Measurements from ENCODE around the gene PFKFB2.

Gene PFKFB2

GRCh38 chr1:207052911-207053769 lies at the start of gene PFKFB2:
PFKFB2 (plus strand) TSS chr1:207053275; CDS start chr1:207054718, 1,443 bp downstream.
- DNase-seq (ENCODE audit: low read depth in 2 of 2), result peak; percentile 91 to 97

GRCh38 chr1:207004931-207005830 lies 47.9 kb upstream of the PFKFB2 start:
- peak; percentile 15 to 22 for DNase-seq (ENCODE audit: low read depth in 2 of 2)

DNA sequence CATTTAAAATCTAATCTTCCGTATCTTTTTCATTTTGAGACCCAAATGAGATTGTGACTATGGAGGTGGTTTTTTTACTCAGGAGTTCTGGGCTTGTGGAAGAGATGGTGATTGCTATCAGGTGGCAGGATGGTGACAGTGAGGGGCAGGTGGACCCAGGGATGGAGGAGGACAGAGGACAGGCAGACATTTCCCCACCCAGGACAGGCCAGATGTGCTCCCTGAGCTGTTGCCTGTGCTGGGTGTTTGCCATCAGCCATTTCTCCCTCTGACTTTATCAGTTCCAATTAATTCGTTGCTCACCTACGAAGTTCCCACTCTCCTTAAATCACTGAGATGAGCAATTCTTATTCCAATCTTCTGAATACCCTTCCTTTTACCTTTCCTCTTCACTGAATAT lies 47.0 kb upstream of the PFKFB2 start:
- DNase-seq (ENCODE audit: low read depth in 2 of 2), result no peak

GRCh38 chr1:207006914-207007313 lies 46.2 kb upstream of the PFKFB2 start:
- DNase-seq (ENCODE audit: low read depth in 2 of 2), result no peak

- DNase-seq (ENCODE audit: low read depth in 2 of 2), result no peak
Measured at GRCh38 chr1:207007352-207008033, 45.6 kb upstream of the PFKFB2 start.

DNA sequence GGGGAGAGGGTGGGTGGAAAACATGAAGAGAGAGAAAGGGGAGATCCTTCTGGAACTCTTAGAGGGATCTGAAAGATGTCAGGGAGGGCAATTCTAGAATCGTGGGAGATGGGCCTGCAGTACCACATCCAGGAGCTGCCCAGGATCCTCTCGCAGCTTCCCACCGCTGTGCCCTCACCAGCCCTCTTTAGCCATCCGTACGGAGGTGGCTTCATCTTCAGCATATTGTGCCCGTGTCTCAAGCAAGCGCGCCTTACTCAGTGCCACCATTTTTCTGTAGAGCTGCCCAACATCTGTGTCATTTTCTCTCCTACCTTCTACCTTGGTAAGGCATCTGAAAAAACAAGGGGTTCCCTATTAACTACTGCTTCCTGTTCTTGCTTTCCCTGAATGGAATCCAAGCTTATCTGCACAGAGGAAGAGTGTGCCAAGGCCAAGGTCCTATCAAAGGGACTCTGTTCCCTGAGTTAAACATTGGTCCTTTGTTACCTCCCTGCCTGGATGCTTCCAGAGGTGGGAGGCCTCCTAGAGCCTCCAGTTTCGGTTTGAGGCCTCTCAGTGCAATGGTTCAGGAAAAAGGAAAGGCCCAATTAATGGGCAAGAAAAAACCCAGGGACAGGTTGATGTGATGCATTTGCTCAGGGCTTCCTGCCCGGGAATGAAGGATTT lies 43.8 kb upstream of the PFKFB2 start:
- DNase-seq (ENCODE audit: low read depth in 2 of 2), result no peak

DNA sequence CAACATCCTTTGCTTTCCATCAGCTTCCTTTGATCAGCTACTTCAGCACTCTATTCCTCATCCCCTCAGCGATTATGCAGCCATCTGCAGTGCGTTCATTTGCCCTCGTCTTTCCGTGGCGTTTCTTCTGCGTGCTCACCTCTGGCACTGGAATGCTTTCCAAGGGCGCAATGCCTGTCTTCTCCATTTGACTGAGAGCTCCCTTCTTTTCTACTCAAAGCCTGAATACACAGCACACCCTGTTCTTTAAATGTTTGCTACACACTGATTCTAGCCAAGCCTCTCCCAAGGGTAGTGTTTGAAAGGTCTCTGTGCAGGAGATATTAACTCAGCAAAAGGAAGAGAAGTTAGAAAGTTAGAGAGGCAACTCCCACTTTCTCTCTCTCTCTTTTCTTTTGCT lies 43.1 kb upstream of the PFKFB2 start:
- DNase-seq (ENCODE audit: low read depth in 2 of 2), result no peak

DNA sequence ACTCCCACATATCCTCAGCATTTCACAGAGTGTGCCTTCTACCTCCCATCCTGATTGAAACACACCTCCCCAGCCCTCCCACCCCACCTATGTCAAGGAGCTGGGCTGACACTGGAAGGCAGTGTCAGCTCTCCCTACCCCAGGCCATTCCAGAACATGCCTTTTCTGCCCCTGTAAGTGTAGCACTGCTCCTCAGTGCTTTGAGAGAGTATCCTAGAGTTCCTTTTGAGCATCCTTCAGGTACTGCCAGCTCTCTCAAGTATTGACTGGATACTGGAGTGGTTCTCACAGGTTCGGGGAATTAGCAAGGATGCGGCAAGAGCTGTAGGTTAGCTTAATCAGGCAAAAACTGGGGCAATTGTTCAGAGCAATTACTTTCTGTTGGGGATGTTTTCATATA lies 42.3 kb upstream of the PFKFB2 start:
- no peak for DNase-seq (ENCODE audit: low read depth in 2 of 2)

DNA sequence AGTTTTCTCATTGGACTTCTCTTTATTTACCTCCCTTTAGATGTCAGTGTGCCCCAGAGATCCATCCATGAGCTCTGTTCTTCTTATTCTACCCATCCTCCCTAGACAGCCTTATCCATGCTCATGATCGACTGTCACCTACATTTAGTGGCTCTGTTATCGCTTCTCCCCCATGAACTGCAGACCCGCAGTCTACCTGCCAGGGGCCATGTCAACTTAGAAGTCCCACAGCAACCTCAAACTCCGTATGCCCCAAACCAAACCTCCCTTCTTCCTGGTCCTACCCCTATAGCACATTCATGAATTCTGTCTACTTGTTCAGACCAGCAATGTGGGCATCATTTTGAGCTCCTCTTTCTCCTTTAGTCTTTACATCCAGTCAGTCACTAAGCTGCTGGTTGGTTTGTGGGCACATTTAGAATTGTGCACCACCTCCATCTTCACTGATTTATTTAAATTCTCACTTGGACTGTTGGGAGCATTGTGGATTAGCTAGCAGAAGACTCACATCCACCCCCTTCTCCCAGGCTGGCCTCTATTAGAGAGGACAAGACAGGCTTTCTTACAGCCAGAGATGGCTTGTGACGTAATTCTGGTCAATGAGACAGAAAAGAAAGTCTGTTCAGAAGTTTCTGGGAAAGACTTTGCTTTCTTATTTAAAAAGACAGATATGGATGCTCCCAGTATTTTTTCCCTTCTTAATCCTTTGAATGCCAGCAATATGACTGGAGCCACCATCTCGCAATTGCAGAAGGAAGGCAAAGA lies 39.6 kb upstream of the PFKFB2 start:
- DNase-seq (ENCODE audit: low read depth in 2 of 2), result no peak

DNA sequence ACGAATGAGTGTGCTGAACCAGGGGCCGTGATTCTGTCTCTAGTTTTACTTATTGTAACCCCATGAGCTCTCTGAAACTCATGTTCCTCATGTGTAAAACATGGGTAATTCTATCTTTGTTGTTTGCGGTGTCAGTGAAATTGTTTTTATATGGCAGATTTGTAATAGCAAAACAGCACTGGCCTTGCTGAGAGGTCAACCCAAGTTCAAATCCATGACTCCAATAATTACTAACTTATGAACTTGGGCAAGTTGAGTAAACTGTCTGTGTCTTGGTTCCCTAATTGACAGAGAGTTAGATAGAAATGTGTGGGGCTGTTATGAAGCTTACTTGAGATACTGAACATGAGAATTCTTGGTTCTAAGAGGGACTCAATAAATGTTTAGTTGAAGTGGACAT lies 38.3 kb upstream of the PFKFB2 start:
- no peak for DNase-seq (ENCODE audit: low read depth in 2 of 2)

GRCh38 chr1:207015791-207016190 lies 37.3 kb upstream of the PFKFB2 start:
- no peak for DNase-seq (ENCODE audit: low read depth in 2 of 2)

GRCh38 chr1:207017615-207018559 lies 35.2 kb upstream of the PFKFB2 start:
- DNase-seq (ENCODE audit: low read depth in 2 of 2), result no peak

GRCh38 chr1:207018707-207019106 lies 34.4 kb upstream of the PFKFB2 start:
- no peak for DNase-seq (ENCODE audit: low read depth in 2 of 2)

DNA sequence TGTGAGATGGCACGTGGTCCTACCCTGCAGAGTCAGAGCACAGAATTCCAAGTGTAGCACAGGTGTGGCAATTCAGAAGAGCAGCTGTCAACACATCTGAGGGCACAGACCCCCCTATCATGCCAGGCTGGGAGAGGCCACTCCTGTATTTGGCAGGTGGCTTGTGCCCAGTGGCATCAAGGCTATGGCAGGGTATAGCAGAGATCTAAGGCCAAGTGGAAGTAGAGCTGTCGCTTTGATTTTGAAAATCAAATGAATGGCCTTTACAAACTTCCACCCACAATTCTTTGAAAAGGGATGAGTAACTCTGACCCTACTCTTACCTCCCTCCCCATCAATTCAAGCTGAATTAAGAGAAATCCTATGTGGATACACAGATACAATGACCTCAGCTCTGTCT lies 33.9 kb upstream of the PFKFB2 start:
- DNase-seq (ENCODE audit: low read depth in 2 of 2), result no peak

DNA sequence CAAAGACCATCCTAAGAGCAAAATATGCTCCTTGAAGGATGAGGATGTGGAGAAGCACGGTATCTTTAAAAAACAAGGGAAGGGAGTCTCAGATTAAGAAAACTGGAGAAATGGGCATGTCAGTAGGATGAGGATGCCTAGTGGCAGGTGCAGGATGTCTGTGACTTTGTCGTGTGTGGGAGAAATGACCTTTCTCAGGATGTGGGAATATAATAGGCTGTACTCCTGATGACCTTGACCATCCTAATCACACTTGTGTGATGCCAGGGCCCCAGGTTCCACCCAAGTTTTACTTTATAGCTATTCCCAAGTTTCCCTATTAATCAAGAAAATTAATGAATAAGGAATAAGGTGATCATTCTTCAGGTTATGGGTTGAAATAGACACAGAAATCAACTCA lies 33.4 kb upstream of the PFKFB2 start:
- DNase-seq (ENCODE audit: low read depth in 2 of 2), result no peak

DNA sequence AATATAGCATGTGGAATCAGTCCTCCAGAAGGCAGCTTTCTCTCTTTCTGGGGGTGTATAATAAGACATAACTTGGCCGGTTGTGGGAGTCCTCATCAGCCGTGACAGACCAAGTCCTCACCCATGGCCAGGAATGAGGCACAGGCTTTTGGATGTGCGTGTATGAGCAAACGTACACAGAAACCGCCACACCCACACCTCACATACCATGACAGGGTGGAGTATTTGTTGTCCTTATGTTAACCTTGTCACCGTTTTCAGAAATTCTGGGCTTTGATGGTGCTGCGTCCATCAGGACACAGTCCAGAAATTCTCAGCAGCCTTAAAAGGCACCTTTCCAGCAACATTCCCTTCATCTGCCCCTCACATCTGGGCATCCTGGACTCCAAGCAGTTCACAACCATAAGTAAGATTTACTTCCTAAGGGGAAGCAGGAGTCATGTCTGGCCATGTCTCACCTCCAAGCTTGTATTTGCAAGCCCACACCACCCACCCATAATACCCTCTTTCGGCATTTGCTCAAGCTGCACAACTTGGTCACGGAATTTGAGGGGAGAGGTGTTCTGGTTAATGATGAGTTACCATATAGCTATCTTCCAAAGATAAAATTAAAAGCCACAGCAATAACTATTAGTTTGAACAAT lies 32.9 kb upstream of the PFKFB2 start:
- DNase-seq (ENCODE audit: low read depth in 2 of 2), result no peak

DNA sequence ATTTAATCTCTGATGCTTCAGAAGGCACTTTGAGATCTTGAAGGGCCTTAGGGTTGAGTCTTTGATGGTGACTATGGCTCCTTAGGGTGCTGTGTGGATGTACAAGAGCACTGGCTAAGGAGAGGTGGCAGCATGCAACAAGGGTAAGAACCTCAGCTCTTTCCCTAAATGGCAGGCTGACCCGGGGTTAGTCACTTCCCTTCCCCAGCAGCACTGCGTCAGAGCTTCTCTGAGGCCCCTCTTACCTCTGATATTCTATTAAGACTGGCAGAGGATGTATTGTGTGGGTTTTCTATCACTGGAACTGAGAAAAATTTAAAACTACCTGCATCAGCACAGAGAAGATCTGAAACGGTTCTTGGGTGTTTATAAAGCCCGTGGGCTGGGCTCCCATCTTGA lies 32.4 kb upstream of the PFKFB2 start:
- no peak for DNase-seq (ENCODE audit: low read depth in 2 of 2)

- no peak for DNase-seq (ENCODE audit: low read depth in 2 of 2)
Measured at GRCh38 chr1:207021139-207021861, 31.8 kb upstream of the PFKFB2 start.
